Ishikawa (cell line): ENCODE measurements around the gene GALT.

Source experiments
- CEBPB ChIP-seq: IDR thresholded peaks from 2 replicates; pipeline ENCODE4 v1.6.1; 2012
- CREB1 ChIP-seq: IDR thresholded peaks from 2 replicates; pipeline ENCODE4 v1.6.1; 2012; ENCODE audit warnings: low read depth
- EGR1 ChIP-seq: IDR thresholded peaks from 2 replicates; pipeline ENCODE4 v1.6.1; 2012
- EP300 ChIP-seq: IDR thresholded peaks from 2 replicates; pipeline ENCODE4 v1.6.1; 2012; ENCODE audit warnings: borderline replicate concordance
- MAX ChIP-seq: IDR thresholded peaks from 2 replicates; pipeline ENCODE4 v1.6.1; 2012
- RAD21 ChIP-seq: IDR thresholded peaks from 2 replicates; pipeline ENCODE4 v1.6.1; 2012; ENCODE audit warnings: low read depth
- TAF1 ChIP-seq: IDR thresholded peaks from 2 replicates; pipeline ENCODE4 v1.6.1; 2012; ENCODE audit warnings: low read depth, mild to moderate bottlenecking
- TEAD4 ChIP-seq: IDR thresholded peaks from 2 replicates; pipeline ENCODE4 v1.6.1; 2012

- no peak for TF ChIP-seq RAD21
- TF ChIP-seq TEAD4: no peak
- TF ChIP-seq TAF1: no peak
- TF ChIP-seq MAX: no peak
- no peak for TF ChIP-seq EGR1
- TF ChIP-seq EP300: no peak
- no peak for TF ChIP-seq CEBPB
- TF ChIP-seq CREB1: no peak
Measured at GRCh38 chr9:34674440-34674839, 28.0 kb downstream of the GALT start.
